Smooth muscle cell (in vitro differentiated cells): Measurements from ENCODE around the gene KRT23. TPM values are rescaled to one million over a fixed set of nuclear protein-coding genes. Genes with fewer than 3 reads are reported as not detected.

ENCODE experiments used
- DNase-seq: peaks from one replicate; lab custom pipeline; 2025; ENCODE audit not compliant: unreplicated experiment; lab: John Stamatoyannopoulos, UW
- H2AFZ ChIP-seq: fragments of 200-600 bp; sonication (generic); 2 replicates; pipeline ENCODE4 v1.6.0; 2016; ENCODE audit warnings: antibody characterized with exemption, low read depth, mild to moderate bottlenecking
- H3F3A ChIP-seq: fragments of 200-600 bp; sonication (generic); 2 replicates; pipeline ENCODE4 v1.6.0; 2017; ENCODE audit warnings: antibody characterized with exemption, low read depth
- H3K27ac ChIP-seq: fragments of 200-600 bp; sonication (generic); 2 replicates; pipeline ENCODE4 v1.5.1; 2016; ENCODE audit warnings: low read depth, mild to moderate bottlenecking
- H3K27me3 ChIP-seq: fragments of 200-600 bp; sonication (generic); 2 replicates; pipeline ENCODE4 v1.6.1; 2016; ENCODE audit warnings: low read depth, mild to moderate bottlenecking
- H3K36me3 ChIP-seq: fragments of 200-600 bp; sonication (generic); 2 replicates; pipeline ENCODE4 v1.5.1; 2016; ENCODE audit warnings: low read depth
- H3K4me1 ChIP-seq: fragments of 200-600 bp; sonication (generic); 2 replicates; pipeline ENCODE4 v1.5.1; 2016; ENCODE audit warnings: low read depth
- H3K4me2 ChIP-seq: fragments of 200-600 bp; sonication (generic); 2 replicates; pipeline ENCODE4 v1.6.0; 2016; ENCODE audit warnings: mild to moderate bottlenecking
- H3K4me3 ChIP-seq: fragments of 200-600 bp; sonication (generic); 2 replicates; pipeline ENCODE4 v1.5.1; 2016; ENCODE audit warnings: mild to moderate bottlenecking
- H3K79me2 ChIP-seq: fragments of 200-600 bp; sonication (generic); 2 replicates; pipeline ENCODE4 v1.6.0; 2016; ENCODE audit warnings: low read depth, mild to moderate bottlenecking
- H3K9ac ChIP-seq: fragments of 200-600 bp; sonication (generic); 2 replicates; pipeline ENCODE4 v1.6.0; 2016; ENCODE audit warnings: low read depth
- H3K9me3 ChIP-seq: fragments of 200-600 bp; sonication (generic); replicated peaks from 2 replicates; pipeline ENCODE4 v1.5.1; 2016; ENCODE audit warnings: low read depth
- H4K20me1 ChIP-seq: fragments of 200-600 bp; sonication (generic); 2 replicates; pipeline ENCODE4 v1.6.0; 2016; ENCODE audit warnings: low read depth
- WGBS: methylation state at CpG from one replicate; pipeline ENCODE4 v1.1.7; 2016; ENCODE audit warnings: low lambda C conversion rate; 5-methylcytosine and 5-hydroxymethylcytosine counted together
- polyA plus RNA-seq: library from polyadenylated mRNA; unstranded; fragments of >200 nt; fragmentation: Nextera tagmentation; extraction: Ambion mirVana; gene quantifications from 2 replicates; pipeline ENCODE4 v1.2.1, GENCODE V29; 2016
- total RNA-seq: library from RNA; depleted of rRNA; stranded (reverse); fragments of >200 nt; gene quantifications from 2 replicates; pipeline ENCODE4 v1.2.3, GENCODE V29; 2014
- TF ChIP-seq, protein P1 (sequence below): fragments of 200-600 bp; sonication (generic); IDR thresholded peaks from 2 replicates; pipeline ENCODE4 v1.5.1; 2017; ENCODE audit warnings: borderline replicate concordance, mild to moderate bottlenecking, antibody characterized with exemption; ENCODE audit not compliant: insufficient read depth, poor library complexity, severe bottlenecking

Gene KRT23, protein sequence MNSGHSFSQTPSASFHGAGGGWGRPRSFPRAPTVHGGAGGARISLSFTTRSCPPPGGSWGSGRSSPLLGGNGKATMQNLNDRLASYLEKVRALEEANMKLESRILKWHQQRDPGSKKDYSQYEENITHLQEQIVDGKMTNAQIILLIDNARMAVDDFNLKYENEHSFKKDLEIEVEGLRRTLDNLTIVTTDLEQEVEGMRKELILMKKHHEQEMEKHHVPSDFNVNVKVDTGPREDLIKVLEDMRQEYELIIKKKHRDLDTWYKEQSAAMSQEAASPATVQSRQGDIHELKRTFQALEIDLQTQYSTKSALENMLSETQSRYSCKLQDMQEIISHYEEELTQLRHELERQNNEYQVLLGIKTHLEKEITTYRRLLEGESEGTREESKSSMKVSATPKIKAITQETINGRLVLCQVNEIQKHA
- total RNA-seq (39.7 and 46.3 TPM in 2 replicates), polyA plus RNA-seq (4.5 and 14.4 TPM in 2 replicates)

DNA sequence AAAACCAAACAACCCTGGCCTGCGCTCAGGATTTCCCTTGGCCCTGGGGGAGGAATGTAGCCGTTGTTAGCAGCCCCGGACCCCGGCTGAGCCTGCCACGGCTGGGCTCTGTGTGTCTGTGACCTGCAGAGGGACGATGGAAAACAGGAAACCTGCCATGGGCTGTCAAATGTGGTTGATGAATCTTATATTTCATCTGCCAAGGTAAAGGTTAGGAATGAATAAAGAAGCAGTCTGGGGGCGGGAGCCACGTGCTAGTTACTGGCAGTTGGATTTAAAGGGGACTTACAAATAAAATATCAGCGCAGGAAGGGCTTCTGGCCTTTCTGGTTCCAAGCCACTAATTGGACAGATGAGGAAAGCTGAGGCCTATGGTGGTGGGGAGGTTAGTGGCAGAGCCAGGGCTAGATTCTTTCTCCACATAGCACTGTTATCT is at the start of gene KRT23:
KRT23 (minus strand) TSS at position 263 of the 436 bp plus-strand sequence. CDS start 1,043 bp downstream, outside the sequence.
- Histone ChIP-seq H4K20me1 (no peaks in the 10 kb centered on the region), H3K4me2 (no peak within 1 kb of the TSS), H2AFZ (no peak within 1 kb of the TSS), H3K9me3 (no peaks in the 10 kb centered on the region), H3K79me2 (no peaks in the 10 kb centered on the region), H3K36me3 (no peaks in the 10 kb centered on the region), H3K27me3 (no peaks in the 10 kb centered on the region), H3K9ac (peak within 1 kb of the TSS; percentile 6), H3K4me1 (peaks cover 20% of the 10 kb centered on the region), H3F3A (no peaks in the 10 kb centered on the region), H3K4me3 (no peak within 1 kb of the TSS), H3K27ac (peak within 1 kb of the TSS; percentile 41)
- TF ChIP-seq, protein P1, sequence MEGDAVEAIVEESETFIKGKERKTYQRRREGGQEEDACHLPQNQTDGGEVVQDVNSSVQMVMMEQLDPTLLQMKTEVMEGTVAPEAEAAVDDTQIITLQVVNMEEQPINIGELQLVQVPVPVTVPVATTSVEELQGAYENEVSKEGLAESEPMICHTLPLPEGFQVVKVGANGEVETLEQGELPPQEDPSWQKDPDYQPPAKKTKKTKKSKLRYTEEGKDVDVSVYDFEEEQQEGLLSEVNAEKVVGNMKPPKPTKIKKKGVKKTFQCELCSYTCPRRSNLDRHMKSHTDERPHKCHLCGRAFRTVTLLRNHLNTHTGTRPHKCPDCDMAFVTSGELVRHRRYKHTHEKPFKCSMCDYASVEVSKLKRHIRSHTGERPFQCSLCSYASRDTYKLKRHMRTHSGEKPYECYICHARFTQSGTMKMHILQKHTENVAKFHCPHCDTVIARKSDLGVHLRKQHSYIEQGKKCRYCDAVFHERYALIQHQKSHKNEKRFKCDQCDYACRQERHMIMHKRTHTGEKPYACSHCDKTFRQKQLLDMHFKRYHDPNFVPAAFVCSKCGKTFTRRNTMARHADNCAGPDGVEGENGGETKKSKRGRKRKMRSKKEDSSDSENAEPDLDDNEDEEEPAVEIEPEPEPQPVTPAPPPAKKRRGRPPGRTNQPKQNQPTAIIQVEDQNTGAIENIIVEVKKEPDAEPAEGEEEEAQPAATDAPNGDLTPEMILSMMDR: no peak
- DNase-seq: no peak
- WGBS: 50% methylated on average over 9 of the region's 9 CpGs

DNA sequence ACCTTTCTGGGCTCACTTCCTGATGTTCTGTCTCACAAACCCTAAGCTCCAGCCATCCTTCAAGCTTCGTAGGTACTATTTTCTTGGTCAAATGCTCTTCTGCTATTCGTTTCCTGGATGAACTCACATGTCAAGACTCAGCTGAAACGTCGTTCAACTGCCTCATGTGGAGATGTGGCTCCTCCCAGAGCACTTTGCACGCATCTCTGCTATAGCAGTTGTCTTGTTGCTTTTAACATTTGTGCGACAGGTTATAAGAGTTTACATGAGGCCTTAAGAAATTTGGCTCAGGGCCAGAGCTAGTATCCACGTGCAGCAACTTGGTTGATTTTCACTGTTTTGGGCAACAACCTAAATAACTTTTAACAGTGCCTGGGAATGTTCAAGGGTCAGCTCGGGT is 49.5 kb upstream of the KRT23 start:
- H3K4me2 ChIP-seq: no peak overlapping the region
- H3K79me2 ChIP-seq: no peaks in the 10 kb centered on the region
- TF ChIP-seq, protein P1: no peak
- no peaks in the 10 kb centered on the region for H3F3A ChIP-seq
- H2AFZ ChIP-seq: no peak overlapping the region
- no peak overlapping the region for H3K27ac ChIP-seq
- no peaks in the 10 kb centered on the region for H4K20me1 ChIP-seq
- no peak for DNase-seq
- no peak overlapping the region for H3K4me3 ChIP-seq
- H3K4me1 ChIP-seq: no peaks in the 10 kb centered on the region
- WGBS: 82% methylated on average over 8 of the region's 8 CpGs
- no peaks in the 10 kb centered on the region for H3K9me3 ChIP-seq
- H3K9ac ChIP-seq: no peak overlapping the region
- H3K27me3 ChIP-seq: no peaks in the 10 kb centered on the region
- H3K36me3 ChIP-seq: no peaks in the 10 kb centered on the region

DNA sequence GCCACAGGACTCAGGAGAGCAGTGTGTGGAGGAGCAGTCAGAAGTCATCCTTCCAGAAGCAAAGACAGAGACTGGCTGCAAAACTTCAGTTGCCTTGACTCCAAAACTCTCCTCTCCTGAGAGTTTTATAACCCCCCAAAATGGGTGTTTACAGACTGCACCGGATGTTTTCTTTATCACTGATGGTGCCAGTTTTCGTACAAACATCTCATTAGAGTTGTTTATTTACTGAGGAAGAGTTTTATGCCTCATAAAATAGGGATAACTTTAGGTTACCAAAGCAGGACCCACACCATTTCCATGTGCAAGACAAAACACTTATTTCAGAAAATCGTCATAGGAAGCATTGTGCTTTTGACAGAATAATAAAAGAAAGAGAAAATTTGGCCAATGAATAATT is 46.8 kb upstream of the KRT23 start, which contains the start of gene KRT40:
KRT40 (minus strand) TSS at position 101 of the 400 bp plus-strand sequence; CDS start at position 48, 53 bp downstream.
- peaks cover 7% of the 10 kb centered on the region for H3K4me1 ChIP-seq
- H3K79me2 ChIP-seq: no peaks in the 10 kb centered on the region
- no peak for DNase-seq
- no peak within 1 kb of the TSS for H3K9ac ChIP-seq
- H3K9me3 ChIP-seq: no peaks in the 10 kb centered on the region
- no peak within 1 kb of the TSS for H2AFZ ChIP-seq
- no peaks in the 10 kb centered on the region for H3K27me3 ChIP-seq
- TF ChIP-seq, protein P1: no peak
- no peak within 1 kb of the TSS for H3K4me3 ChIP-seq
- no peak within 1 kb of the TSS for H3K4me2 ChIP-seq
- no peaks in the 10 kb centered on the region for H3F3A ChIP-seq
- no peaks in the 10 kb centered on the region for H3K36me3 ChIP-seq
- no peak within 1 kb of the TSS for H3K27ac ChIP-seq
- H4K20me1 ChIP-seq: no peaks in the 10 kb centered on the region
- 70% methylated on average over 3 of the region's 3 CpGs for WGBS

DNA sequence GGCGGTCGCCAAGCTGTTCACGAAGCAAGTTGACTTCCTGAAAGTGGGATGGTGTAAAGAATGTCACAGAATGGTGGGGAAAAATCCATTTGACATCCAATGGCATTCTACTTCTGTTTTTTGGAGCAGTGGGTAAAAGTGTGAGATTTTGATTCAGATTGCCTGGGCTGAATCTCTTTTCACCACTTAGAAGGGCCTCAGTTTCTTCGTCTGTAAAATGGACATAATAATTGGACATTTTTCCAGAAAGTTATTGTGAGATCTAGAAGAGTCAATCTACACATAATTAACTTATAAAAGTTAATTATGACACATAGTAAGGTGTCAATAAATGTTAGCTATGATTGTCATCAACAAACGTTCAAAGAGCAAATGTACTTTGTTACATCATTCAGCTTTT is 43.7 kb upstream of the KRT23 start:
- Histone ChIP-seq H3K9ac (no peak overlapping the region), H3K9me3 (no peaks in the 10 kb centered on the region), H2AFZ (no peak overlapping the region), H3K4me2 (peak overlapping the region; percentile 9), H3K27ac (no peak overlapping the region), H3K79me2 (no peaks in the 10 kb centered on the region), H3K4me3 (no peak overlapping the region), H3F3A (no peaks in the 10 kb centered on the region), H4K20me1 (no peaks in the 10 kb centered on the region), H3K36me3 (no peaks in the 10 kb centered on the region), H3K4me1 (peaks cover 7% of the 10 kb centered on the region), H3K27me3 (no peaks in the 10 kb centered on the region)
- 73% methylated on average over 5 of the region's 5 CpGs for WGBS
- no peak for DNase-seq
- TF ChIP-seq, protein P1: no peak
